HEK293 (cell line): Measurements from ENCODE around the gene ADGRB3.

Experiments used
- CTCF ChIA-PET: fragments of 350-600 bp; formaldehyde crosslinking; extraction: SDS; loops from one replicate; lab custom pipeline; 2021; ENCODE audit warnings: antibody characterized with exemption; lab: Yijun Ruan, JAX
- POLR2A ChIA-PET: fragments of 300-600 bp; formaldehyde crosslinking; extraction: SDS; loops from one replicate; lab custom pipeline; 2020; ENCODE audit warnings: antibody characterized with exemption, inconsistent platforms; lab: Yijun Ruan, JAX
- H3K27ac ChIP-seq: fragments of 200-500 bp; sonication (Bioruptor generic); 2 replicates; pipeline ENCODE4 v1.5.1; 2014; ENCODE audit warnings: low read depth, low read length, control low read depth, inconsistent platforms; ENCODE audit errors: extremely low read depth
- H3K36me3 ChIP-seq, 2 experiments: fragments of 200-500 bp in 1 of 2; sonication (Bioruptor generic) in 1 of 2; 1 replicate in 1 of 2; 2 replicates in 1 of 2; pipeline ENCODE4 v1.5.1; 2014 to 2017; ENCODE audit warnings: inconsistent platforms in 2 of 2, low read length in 2 of 2; ENCODE audit not compliant: control insufficient read depth in 2 of 2, insufficient read depth in 1 of 2
- H3K4me1 ChIP-seq: fragments of 200-500 bp; sonication (Bioruptor generic); 2 replicates; pipeline ENCODE4 v1.5.1; 2014; ENCODE audit warnings: mild to moderate bottlenecking, low read length, inconsistent platforms; ENCODE audit not compliant: control insufficient read depth, insufficient read depth
- H3K4me3 ChIP-seq: 2 replicates; pipeline ENCODE4 v1.5.1; 2011; ENCODE audit warnings: low read depth, mild to moderate bottlenecking, control low read depth, low read length, moderate library complexity
- H3K9me3 ChIP-seq: fragments of 200-500 bp; sonication (Bioruptor generic); 2 replicates; pipeline ENCODE4 v1.5.1; 2014; ENCODE audit warnings: low read depth, low read length, inconsistent platforms; ENCODE audit not compliant: control insufficient read depth, insufficient read depth
- GLI2 ChIP-seq: fragments of 450-650 bp; formaldehyde crosslinking; IDR thresholded peaks from 2 replicates; pipeline ENCODE4; 2017; ENCODE audit warnings: missing biosample characterization, missing genetic modification characterization, low read depth, borderline replicate concordance
- PRDM6 ChIP-seq: fragments of 450-650 bp; formaldehyde crosslinking; IDR thresholded peaks from 2 replicates; pipeline ENCODE4 v1.5.1; 2017; ENCODE audit warnings: missing biosample characterization, missing genetic modification characterization
- REST ChIP-seq: fragments of 450-650 bp; formaldehyde crosslinking; IDR thresholded peaks from 2 replicates; pipeline ENCODE4 v1.5.1; 2016; ENCODE audit warnings: missing biosample characterization, missing genetic modification characterization
- ZBTB20 ChIP-seq: fragments of 450-650 bp; formaldehyde crosslinking; IDR thresholded peaks from 2 replicates; pipeline ENCODE4 v1.5.1; 2016; ENCODE audit warnings: missing biosample characterization, missing genetic modification characterization
- ZBTB7A ChIP-seq: fragments of 450-650 bp; formaldehyde crosslinking; IDR thresholded peaks from 2 replicates; pipeline ENCODE4 v1.5.1; 2016; ENCODE audit warnings: low read depth, missing biosample characterization, missing genetic modification characterization
- ZFP3 ChIP-seq: fragments of 450-650 bp; formaldehyde crosslinking; IDR thresholded peaks from 2 replicates; pipeline ENCODE4 v1.5.1; 2016; ENCODE audit warnings: low read depth, missing biosample characterization, missing genetic modification characterization
- ZNF16 ChIP-seq: fragments of 450-650 bp; formaldehyde crosslinking; IDR thresholded peaks from 2 replicates; pipeline ENCODE4 v1.5.1; 2016; ENCODE audit warnings: low read depth, missing biosample characterization, missing genetic modification characterization
- ZNF23 ChIP-seq: fragments of 450-650 bp; formaldehyde crosslinking; IDR thresholded peaks from 2 replicates; pipeline ENCODE4 v1.5.1; 2016; ENCODE audit warnings: missing biosample characterization, missing genetic modification characterization, borderline replicate concordance
- ZNF274 ChIP-seq, 2 experiments: fragments of 200-500 bp in 1 of 2; fragments of 450-650 bp in 1 of 2; sonication (Bioruptor generic) in 1 of 2; formaldehyde crosslinking in 1 of 2; IDR thresholded peaks; 2 replicates each; pipeline versions ENCODE4 v1.5.1 to v1.6.1; 2014 to 2016; ENCODE audit warnings: borderline replicate concordance in 1 of 2, inconsistent platforms in 1 of 2, low read length in 1 of 2, missing biosample characterization in 1 of 2, missing genetic modification characterization in 1 of 2
- ZNF350 ChIP-seq: fragments of 450-650 bp; formaldehyde crosslinking; IDR thresholded peaks from 2 replicates; pipeline ENCODE4 v1.5.0; 2017; ENCODE audit warnings: missing biosample characterization, mild to moderate bottlenecking, missing genetic modification characterization
- ZNF404 ChIP-seq: fragments of 450-650 bp; formaldehyde crosslinking; IDR thresholded peaks from 2 replicates; pipeline ENCODE4 v1.5.1; 2017; ENCODE audit warnings: missing biosample characterization, missing genetic modification characterization
- ZNF623 ChIP-seq: fragments of 450-650 bp; formaldehyde crosslinking; IDR thresholded peaks from 2 replicates; pipeline ENCODE4 v1.5.1; 2016; ENCODE audit warnings: missing biosample characterization, missing genetic modification characterization
- ZSCAN18 ChIP-seq: fragments of 450-650 bp; formaldehyde crosslinking; IDR thresholded peaks from 2 replicates; pipeline ENCODE4 v1.5.1; 2016; ENCODE audit warnings: missing biosample characterization, missing genetic modification characterization
- ZSCAN5A ChIP-seq: fragments of 450-650 bp; formaldehyde crosslinking; IDR thresholded peaks from 2 replicates; pipeline ENCODE4 v1.5.1; 2016; ENCODE audit warnings: missing biosample characterization, missing genetic modification characterization

Gene ADGRB3

GRCh38 chr6:68919537-68919936, 284.5 kb downstream of the ADGRB3 start:
- H3K36me3 ChIP-seq, result no peaks in the 10 kb centered on the region
- CTCF ChIA-PET, result no interaction called here

GRCh38 chr6:68941345-68941744, 306.3 kb downstream of the ADGRB3 start:
- Histone ChIP-seq H3K4me3 (no peak overlapping the region), H3K4me1 (no peaks in the 10 kb centered on the region), H3K36me3 (no peaks in the 10 kb centered on the region), H3K9me3 (no peaks in the 10 kb centered on the region), H3K27ac (no peak overlapping the region)
- TF ChIP-seq ZNF274 (IDR thresholded peaks at IDR 0.05; ENCODE audit: low read length) (no peak), ZNF274 (tag by site-specific recombination; IDR thresholded peaks at IDR 0.05; ENCODE audit: borderline replicate concordance) (no peak), ZNF623 (tag by site-specific recombination) (no peak), ZSCAN5A (tag by site-specific recombination) (no peak), ZSCAN18 (tag by site-specific recombination) (no peak), ZBTB7A (tag by site-specific recombination) (no peak), ZNF16 (tag by site-specific recombination) (no peak)
- ChIA-PET CTCF (no interaction called here), POLR2A (no interaction called here)

More at GRCh38 chr6:68919537-68919936, 284.5 kb downstream of the ADGRB3 start:
- TF ChIP-seq GLI2 (tag by site-specific recombination), result no peak
- TF ChIP-seq ZNF350 (tag by site-specific recombination), result no peak
- TF ChIP-seq ZFP3 (tag by site-specific recombination), result no peak
- no peak for TF ChIP-seq ZBTB20 (tag by site-specific recombination)
- no peak for TF ChIP-seq REST (tag by site-specific recombination)
- no peak for TF ChIP-seq PRDM6 (tag by site-specific recombination)
- Histone ChIP-seq H3K4me1 (no peaks in the 10 kb centered on the region), H3K4me3 (no peak overlapping the region), H3K9me3 (no peaks in the 10 kb centered on the region), H3K27ac (no peak overlapping the region)
- POLR2A ChIA-PET, result no interaction called here

- no peaks in the 10 kb centered on the region for H3K36me3 ChIP-seq
- TF ChIP-seq ZNF404 (tag by site-specific recombination) (no peak), ZNF23 (tag by site-specific recombination) (no peak)
- no peak overlapping the region for H3K27ac ChIP-seq
- H3K4me3 ChIP-seq, result no peak overlapping the region
- H3K9me3 ChIP-seq, result no peaks in the 10 kb centered on the region
- ChIA-PET CTCF (interaction anchor here (0.6 to 1.0 kb wide), 2 partner anchors 20 to 85 kb away, joined by 3 read pairs; no protein-coding TSS in a partner anchor), POLR2A (no interaction called here)
- no peaks in the 10 kb centered on the region for H3K4me1 ChIP-seq
Measured at GRCh38 chr6:68947721-68948120, 312.6 kb downstream of the ADGRB3 start.
